Stimulated activated CD4-positive, alpha-beta T cell treated with anti-CD3 and anti-CD28 coated beads, Interleukin-4, amount 100 ng/mL, for 48 hours (primary cell): ENCODE results near the gene PLA2G4D.

ENCODE experiments used
- DNase-seq, 2 donors: peaks; one replicate each; pipeline ENCODE4 v3.0.0-alpha.2; 2020; ENCODE audit warnings: low read depth in 2 of 2

PLA2G4D gene

DNA sequence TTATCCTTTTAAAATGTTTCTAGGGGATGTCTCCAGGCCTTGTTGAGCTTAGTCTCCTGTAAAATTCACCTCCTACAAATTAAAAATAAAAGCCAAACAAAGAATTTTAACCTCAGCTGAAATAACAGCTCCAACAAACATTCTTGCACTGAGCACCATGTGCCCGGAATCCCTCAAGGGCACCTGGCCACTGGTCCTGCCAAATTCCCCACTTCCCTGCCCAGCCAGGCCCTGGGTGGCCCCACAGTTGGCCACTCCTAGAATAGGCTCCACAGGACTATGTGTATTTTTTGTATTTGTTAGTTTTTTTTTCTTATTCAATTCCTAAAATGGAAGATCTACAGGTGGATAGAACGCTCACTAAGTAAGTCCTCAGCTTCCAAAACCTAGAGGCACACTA is 40.4 kb downstream of the PLA2G4D start:
- no peak for DNase-seq

DNA sequence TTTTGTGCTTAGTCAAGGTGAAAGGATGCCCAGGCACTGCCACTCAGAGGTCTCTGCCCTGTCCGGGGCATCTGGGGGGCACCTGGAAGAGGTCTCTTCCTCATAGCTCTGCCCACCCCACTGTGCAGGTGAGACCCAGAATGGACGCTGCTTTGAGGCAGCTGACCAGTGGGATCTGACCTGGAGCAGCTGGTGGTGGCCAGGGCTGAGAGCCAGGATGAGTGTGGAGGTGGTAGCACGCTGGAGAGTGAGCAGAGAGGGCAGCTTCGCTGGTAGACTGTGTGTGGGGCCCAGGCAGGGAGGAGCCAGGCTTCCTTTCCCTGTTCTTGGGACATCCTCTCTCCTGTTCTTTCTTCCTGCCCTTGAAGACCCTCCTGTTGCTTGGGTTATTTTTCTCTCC is 41.4 kb downstream of the PLA2G4D start:
- DNase-seq, result no peak

DNA sequence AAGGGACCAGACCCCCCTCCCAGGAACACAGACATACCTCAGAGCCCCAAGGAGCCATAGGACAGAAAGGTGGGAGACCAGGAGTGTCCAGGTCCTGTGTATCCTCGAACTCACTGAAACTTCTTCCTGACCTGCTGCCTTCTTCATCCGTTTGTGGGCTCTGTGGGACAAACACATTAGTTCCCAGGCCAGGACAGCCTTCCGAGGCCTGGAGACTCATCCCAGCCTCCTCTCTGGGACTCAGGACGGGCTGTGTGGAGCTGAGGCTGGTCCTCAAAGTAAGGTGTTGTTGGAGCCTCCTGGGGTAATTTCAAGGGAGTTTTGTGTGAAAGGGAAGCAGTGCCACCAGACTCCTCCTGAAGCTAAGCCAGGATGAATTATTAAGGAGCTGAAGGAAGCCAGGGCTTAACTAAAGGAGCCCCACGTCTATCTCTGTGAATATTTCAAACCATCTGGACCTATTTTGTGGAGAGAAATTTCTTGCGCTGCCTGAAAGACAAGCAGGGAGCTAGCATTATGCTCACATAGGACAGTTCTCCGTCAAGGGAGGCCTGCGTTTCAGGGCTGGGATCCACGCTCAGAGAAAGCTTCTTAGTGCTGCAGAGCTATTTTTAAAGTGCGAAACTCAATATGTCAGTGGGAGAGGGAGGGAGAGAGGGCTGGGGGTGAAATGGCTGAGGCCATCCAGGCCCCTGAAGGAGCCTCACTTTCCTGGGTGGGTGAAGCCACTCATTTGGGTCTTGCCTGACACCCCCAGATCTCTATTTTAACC is 43.7 kb downstream of the PLA2G4D start:
- DNase-seq, result no peak

DNA sequence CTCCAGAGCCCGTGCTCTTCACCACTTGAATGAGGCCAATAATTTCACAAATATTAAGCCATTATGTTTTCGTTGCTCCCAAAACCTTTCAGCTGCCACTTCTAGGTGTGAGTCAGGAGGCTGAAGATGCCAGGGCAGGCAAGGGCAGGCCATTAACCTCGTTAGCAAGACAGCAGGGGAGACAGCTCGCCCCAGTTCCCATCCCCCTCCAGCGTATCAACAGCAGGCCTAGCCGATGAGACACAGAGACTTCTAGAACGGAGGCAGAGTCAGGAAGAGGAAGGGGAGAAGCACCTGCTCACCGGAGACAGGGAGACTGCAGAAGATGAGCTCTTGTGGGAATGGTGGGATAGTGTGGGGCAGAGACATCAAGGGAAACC is 45.6 kb downstream of the PLA2G4D start:
- no peak for DNase-seq

DNA sequence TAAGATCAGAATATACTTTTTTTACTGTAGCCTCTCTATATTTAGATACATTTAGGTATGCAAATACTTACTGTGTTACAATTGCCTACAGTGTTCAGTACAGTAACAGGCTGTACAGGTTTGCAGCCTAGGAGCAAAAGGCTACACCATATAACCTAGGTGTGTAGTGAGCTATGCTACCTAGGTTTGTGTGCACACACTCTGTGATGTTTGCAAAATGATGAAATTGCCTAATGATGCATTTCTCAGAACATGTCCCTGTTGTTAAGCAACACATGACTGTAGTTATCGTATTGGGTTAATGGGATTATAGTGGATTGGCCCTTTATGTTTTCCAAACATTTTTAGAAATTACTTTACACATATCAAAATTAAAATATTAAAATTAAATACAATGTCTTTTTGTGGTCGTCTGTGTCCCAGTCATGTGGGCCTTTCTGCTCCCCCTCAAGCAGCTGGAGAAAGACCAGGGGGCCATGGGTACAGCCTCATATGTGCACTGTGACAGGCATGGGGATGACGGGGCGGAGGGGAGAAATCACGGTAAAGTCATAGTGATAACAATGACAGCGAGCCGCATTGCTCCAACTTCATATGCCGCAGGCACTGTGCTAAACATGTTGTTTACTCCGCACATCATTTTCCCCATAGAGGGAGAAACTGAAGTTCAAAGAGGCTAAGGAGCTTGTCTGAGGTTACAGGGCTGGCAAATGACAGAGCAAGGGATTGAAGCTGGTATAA is 46.1 kb downstream of the PLA2G4D start:
- DNase-seq, result no peak

DNA sequence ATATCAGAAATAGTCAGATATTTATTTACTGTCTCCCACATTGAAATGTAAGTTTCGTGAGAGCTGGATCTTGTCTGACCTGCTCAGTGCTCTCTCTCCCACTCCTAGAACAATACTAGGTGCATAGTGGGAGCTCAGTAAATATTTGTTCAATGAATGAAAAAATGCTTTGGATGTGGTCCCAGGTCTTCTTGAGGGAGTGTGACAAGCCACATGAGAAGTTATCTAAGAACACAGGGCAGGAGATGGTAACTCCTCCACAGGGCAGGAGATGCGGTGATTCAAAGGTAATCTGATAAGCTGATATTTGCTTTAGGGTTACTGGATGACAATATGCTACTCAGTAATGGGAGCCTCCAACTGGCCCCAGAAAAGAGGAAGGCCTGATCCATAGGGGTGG is 47.8 kb downstream of the PLA2G4D start:
- no peak for DNase-seq

DNA sequence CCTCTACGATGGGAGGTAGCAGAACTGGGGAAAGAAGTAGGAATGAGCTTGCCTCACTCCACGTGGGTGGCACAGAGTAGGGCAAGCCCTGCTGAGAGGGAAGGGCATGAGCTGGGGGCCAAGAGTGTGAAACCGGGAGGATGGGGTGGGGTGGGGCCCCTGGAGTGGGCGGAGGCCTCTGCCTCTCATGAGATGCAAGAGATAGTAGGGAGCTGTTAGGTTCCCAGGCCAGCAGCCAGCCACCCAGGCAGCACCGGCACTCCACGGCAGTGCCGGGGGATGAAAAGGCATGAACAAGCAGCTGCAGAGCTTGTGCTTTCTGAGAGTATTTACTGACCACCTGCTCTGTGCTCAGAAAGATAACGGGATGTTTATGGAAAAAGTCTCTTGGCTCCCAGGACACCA is 49.1 kb downstream of the PLA2G4D start:
- DNase-seq, result no peak

DNA sequence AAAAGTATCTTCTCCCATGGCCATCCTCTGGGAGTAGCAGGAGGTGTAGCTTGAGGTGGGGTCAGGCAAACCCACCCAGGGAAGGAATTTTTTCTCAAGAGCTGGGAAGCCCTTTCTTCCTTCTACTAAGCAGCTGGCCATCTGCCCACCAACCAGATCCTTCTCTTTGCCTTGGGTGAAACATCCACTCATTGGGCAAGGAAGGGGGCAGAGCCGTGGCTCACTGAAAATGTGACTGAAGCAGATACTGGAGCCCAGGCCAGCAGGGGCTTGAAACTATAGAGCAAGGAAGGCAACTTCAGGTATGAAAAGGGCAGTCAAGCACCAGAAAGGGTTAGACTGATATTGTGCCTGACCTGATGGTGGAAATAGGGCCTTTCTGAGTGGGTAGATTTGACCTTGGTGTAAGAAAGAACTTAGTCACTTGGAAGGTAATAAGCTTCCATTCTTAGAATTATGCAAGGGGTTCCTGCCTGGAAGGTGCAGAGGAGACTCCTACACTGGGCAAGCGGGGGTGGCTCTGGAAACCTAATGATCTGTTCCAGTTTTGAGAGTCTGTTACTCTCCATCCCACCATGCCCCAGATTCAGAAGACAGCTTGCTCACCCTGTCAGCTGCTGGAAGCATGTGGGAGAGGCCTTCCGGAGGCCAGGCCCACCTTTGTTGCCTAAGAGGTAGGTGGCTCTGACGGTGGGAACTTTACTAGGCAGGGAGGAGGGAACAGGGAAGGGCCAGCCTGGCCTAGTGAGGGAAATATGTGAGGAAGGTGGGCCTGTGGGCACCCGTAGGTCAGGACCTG is 51.6 kb downstream of the PLA2G4D start:
- no peak for DNase-seq

DNA sequence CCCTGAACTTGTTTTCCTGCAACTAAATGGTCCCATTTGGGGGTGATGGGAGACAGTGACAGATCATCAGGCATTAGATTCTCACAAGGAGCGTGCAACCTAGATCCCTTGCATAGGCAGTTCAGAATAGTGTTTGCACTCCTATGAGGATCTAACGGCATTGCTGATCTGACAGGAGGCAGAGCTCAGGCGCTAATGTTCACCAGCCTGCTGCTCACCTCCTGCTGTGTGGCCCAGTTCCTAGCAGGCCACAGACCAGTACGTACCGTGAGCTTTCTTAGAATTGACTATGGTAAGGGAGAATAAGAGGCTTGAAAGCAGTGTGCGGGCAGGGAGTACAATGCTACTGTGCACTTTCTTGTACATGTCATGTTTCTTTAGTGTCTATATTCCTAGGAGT is 56.0 kb downstream of the PLA2G4D start:
- no peak for DNase-seq

DNA sequence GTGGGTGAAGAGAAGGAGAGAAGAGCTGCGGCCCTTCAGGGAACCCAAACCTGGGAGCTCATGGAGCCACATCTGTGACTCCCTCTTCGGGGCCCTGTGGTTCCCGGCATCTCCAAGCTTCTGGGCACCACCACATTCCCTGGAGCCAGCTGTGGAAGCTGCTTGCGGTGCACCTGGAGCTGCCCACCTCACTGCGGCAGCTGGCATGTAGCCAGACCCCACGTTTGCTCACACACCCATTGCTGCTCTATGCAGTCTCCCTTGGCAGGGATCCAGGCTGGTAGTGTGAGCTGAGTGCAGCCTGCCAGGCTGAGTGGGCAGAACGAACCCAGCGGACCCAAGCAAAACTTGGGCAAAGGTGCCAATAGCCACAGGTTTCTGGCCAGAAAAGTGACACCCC is 56.7 kb downstream of the PLA2G4D start:
- no peak for DNase-seq

DNA sequence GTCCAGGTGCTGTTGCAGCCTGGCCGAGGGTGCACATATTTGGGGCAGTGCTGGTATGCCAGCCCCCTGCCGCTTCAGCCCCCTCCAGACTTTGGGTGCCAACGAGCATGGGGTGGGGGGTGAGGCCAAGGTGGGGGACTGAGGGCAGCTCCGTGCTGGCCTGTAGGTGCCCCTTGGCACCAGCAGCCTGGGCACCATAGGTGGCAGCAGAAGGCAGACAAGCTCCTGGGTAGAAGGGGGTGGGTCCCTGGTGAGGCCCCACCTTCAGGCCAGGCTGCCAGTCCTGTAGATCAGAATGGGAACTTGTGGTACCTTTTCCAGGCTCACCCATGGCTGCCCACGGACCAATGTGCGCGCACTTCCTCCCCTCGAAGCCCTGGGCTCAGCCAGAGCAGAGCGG is 57.4 kb downstream of the PLA2G4D start:
- no peak for DNase-seq

DNA sequence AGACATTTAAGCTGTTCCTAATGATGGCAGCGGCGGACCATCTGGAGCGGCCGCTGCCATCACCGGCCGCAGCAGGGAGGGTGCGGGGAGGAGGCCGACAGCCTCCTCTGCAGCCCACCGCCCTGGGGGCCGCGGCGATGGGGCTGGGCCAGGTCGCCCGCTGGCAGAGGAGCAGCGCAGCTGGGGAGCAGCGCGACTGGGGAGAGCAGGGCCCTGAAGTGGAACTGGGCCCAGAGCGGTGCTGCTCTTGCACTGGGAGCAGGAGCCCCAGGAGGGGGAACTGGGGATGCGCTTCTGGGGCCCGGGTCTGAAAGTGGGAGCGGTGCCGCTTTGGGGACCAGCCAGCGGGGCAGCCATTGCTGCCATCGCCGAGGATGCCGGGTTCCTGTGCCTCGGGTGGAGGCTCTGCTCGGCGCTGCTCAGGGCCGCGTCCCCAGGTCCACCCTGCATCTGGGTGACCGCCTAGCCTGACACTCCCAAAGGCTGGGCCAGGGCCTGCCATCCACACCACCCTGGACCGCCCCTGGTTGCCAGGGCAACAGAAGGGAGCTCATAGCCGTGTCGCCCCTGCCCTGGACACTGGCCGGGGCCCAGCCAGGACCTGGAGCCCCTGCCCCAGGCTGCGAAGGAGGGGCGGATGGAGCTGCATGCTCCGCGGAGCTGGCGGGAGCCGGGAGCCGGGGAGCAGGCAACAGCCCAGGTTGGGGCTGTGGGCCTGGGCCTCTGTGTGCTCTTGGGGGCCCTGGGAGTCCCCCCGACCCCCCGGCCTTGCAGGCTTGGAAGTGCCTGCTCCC is 58.1 kb downstream of the PLA2G4D start:
- DNase-seq, result no peak

DNA sequence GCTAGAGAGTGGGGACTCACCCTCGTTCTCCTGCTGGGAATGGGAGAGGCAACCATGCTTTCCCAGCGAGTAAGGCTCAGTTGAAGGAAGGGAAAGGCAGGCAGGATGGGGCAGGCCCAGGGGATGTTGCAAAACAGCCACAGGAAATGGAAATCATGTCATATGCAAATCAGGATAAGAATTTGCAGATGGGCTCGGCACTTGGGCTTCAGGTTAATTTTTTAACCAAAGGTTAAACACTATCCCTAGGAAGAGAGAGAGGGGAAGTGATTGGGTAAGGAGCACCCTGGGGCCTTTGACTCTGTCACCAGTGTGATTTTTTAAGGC is 59.0 kb downstream of the PLA2G4D start:
- DNase-seq, result no peak

DNA sequence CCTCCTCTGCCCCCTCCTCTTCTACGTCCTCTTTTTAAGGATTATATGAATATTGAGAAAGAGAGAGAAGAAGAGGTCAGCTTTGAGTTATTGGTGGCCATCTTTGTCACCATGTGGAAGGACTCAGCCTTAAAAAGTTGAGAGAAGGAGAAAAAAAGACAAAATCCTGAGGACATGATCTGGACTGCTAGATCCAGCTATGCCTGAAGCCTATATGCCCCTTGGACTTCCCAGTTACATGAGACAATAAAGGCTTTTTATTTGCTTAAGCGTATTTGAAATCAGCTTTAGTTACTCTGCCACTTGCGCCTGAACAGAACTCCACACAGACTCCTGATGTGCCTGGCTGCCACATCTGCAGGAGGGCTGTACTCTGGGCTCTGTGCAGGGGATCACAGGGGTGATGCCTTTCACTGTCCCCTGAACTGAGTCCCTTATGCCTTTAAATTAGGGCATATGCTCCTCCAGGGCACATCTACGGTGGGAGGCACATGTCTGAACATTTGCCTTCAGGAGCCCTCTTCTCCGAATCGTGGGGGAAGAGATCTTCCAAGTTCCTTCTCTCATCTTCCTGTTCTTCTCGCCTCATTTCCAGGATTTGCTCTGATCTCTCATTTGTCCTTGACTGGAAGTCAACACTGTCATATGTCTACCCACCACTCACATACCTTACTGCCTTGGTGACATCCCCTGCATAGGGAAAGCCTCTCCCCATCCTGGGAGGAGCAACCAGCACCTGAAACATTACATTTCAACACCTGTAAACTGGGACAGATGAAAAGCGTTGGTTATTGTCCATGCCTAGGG is 59.5 kb downstream of the PLA2G4D start:
- DNase-seq, result no peak

DNA sequence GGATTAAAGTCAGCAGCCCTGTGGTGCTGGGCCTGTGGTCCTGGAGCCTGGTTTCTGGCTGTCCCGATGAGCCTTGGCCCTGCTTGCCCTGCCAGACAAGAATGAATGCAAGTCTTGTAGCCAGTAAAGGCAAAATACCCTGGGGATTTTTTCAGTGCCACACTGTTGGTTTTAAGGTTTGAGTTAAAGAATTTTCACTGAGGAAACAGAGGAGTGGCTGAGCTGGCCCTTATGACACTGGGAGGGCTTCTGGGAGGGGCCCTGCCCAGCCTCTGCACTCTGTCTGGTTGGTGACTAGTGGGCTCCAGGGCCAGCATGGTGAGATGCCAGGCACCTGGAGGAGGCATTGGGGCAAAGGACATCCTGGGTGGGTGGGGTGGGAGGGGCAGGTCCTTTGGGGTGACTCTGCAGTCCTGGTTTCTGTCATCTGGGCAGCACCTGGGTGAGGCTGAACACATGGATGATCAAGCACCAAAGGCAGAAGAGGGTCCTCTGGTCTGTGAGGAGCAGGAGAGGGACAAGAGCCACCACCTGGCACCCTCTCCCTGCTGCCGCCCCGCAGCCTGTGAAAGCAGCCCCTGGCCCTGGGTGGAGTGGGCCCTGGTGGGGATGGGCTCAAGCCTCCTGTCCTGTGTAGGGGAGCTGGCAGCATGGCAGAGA is 61.0 kb downstream of the PLA2G4D start:
- no peak for DNase-seq

DNA sequence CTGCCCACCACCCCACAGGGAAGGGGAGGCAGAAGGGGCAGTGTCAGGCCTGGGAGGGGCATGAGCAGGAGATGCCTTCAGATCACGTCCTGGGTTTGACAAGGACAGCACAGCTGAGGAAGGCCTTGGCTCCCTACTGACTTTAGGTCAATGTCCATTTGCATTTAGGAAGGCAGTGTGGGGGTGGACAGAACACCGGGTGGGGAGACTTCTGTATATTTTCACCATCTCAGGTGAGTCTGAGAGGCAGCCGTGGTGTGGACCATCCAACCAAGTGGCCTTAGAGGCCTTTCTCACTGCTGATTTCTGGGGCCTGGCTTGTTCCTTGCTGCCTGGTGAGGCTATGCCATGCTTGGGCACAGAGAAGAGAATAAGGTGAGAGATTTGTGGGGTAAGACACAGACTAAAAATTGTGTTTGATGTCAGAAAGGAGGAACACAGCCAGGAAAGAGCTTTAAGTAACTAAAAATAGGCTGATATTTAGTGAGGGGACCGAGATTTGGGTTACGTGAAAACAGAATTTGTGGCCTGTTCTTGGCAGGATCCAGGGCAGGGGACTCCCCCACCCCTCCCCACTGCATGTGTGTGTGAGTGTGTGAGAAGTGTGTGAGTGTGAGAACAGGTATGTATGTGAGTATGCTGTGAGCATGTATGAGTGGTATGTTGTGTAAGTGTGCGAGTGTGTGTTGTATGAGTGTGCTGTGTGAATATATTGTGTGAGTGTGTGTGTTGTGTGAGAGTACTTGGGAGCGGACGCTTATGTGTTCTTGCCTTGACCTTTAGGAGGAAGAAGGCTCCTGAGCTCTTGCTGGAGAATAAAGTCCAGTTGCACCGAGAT is 61.8 kb downstream of the PLA2G4D start:
- DNase-seq, result no peak

DNA sequence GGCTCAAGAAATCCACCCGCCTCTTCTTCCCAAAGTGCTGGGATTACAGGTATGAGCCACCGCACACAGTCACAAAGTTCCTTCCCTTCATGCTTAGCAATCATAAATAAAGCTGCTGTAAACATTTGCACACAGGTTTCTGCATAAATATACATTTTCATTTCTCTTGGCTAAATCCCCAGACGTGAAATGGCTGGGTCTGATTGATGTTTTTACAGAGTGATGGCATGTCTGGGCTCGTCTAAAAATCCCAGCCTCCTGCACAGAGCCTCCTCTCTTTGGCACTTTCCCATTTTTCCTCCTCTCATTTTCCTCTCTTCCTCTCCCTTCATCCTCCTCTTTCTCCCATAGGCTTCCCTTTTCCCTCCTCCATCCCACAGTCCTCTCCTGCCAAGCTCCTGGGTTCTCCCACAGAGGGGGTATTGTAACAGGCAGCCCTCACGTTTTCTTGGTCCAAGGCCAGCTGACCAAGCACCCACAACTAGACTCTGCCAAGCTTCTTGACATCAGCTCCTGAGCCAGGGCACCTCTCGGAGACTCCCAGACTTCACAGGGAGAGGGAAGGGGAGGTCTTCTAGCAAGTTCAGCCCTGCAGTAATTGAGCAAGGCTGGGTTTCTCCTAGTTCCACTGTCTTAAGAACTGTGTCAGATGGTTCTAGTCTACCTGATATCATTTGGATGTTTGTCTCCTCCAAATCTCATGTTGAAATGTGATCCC is 63.0 kb downstream of the PLA2G4D start:
- DNase-seq, result no peak

DNA sequence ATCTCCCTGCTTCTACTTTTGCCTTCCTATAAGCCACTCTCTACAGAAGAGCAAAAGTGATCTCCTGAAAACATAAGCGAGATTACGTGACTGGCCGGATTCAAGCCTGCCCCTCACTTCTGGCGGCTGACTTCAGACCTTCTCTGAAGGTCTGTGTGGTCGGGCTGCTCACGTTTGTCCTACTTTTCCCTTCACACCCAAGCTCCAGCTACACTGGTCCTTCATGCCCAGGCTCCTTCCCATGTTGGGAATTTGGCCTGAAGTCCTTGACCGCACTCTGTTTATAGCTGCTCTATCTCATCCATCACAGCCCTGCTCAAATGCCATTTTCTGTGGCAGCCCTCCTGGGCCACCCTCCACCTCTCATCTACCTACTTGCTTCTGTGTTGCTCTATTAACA is 66.8 kb downstream of the PLA2G4D start:
- DNase-seq, result no peak

DNA sequence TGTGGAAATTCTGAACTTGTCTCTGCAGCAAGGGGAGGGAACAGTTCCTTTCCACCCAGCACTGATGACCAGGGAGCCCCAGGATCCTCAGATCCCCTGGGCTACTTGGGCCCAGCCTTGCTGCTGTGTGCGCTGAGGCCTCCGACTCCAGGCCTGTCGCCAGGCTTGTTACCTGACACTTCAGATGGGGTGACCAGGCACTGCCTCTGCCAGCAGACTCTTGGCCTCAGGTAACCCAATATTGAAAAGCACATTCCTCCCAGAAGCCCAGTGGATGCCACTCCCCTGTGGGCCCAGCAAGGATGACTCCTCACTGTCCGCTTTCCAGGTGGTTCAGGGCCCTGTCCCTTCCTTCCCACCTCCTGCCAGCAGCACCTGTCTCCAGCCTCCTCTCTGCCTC is 70.1 kb downstream of the PLA2G4D start:
- no peak for DNase-seq
